ENCODE measurements around the gene ITGA7. TPM values are rescaled to one million over a fixed set of nuclear protein-coding genes. Genes with fewer than 3 reads are reported as not detected.

Gene ITGA7
- total RNA-seq, 2 donors from 2014 or later: 285 to 317 TPM

DNA sequence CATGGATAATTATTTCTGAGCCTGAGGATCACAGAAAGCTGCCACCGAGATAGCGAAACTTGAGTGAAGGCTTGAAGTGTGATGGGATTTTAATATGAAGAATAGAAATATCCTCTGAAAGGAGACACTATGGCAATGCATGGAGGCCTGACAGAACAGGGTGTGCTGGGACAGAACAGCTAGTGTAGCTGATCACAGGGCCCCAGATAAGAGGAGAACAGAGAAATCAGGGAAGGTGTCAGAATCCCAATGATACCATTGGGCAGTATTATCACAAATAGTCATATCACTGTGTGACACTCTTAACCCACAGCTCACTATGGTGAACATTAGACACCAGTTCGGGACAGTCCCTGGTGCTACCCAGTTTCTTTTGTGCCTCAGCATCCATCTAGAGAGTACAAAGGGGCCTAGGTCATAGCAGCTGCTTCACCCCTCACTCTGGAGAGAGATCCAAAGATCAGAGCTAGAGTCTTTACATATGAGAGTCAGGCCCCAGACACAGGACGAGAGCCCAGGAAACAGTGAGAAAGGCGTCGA lies 71.5 kb downstream of the ITGA7 start:
- H3K27me3 ChIP-seq (replicated peaks; ENCODE audit: insufficient read depth): no peaks in the 10 kb centered on the region
- no peak overlapping the region for H3K4me3 ChIP-seq
- ATAC-seq (ENCODE audit: insufficient number of reproducible peaks, low FRiP score, low read depth) (no peak), DNase-seq (ENCODE audit: low spot score) (no peak)
- TF ChIP-seq, protein P1, sequence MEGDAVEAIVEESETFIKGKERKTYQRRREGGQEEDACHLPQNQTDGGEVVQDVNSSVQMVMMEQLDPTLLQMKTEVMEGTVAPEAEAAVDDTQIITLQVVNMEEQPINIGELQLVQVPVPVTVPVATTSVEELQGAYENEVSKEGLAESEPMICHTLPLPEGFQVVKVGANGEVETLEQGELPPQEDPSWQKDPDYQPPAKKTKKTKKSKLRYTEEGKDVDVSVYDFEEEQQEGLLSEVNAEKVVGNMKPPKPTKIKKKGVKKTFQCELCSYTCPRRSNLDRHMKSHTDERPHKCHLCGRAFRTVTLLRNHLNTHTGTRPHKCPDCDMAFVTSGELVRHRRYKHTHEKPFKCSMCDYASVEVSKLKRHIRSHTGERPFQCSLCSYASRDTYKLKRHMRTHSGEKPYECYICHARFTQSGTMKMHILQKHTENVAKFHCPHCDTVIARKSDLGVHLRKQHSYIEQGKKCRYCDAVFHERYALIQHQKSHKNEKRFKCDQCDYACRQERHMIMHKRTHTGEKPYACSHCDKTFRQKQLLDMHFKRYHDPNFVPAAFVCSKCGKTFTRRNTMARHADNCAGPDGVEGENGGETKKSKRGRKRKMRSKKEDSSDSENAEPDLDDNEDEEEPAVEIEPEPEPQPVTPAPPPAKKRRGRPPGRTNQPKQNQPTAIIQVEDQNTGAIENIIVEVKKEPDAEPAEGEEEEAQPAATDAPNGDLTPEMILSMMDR (IDR thresholded peaks at IDR 0.05): no peak
- H3K9me3 ChIP-seq: no peaks in the 10 kb centered on the region
- H3K27ac ChIP-seq: no peak overlapping the region
- H3K36me3 ChIP-seq: no peaks in the 10 kb centered on the region
- H3K4me1 ChIP-seq (ENCODE audit: control insufficient read depth in 1 of 2, low read depth in 2 of 2): no peaks in the 10 kb centered on the region

Other genes starting within 250 kb of the ITGA7 start
- not detected for gene OR6C70, start 237.8 kb downstream of the ITGA7 start, total RNA-seq
- not detected for gene OR6C68, start 215.5 kb downstream of the ITGA7 start, total RNA-seq
- gene OR6C4, start 158.3 kb downstream of the ITGA7 start, total RNA-seq: not detected
- gene OR2AP1, start 135.4 kb downstream of the ITGA7 start, total RNA-seq: not detected
- gene OR10P1, start 71.0 kb downstream of the ITGA7 start, total RNA-seq: not detected
- 100 to 1,000 TPM; 113 to 117 TPM for gene BLOC1S1, start 8.1 kb upstream of the ITGA7 start, total RNA-seq
- gene RDH5, start 12.5 kb upstream of the ITGA7 start, total RNA-seq: 10 to 100 TPM; 24.4 to 29.5 TPM
- gene CD63, start 21.1 kb upstream of the ITGA7 start, total RNA-seq: 100 to 1,000 TPM; 615 to 776 TPM
- 1 to 10 TPM; 3.0 to 9.7 TPM for gene GDF11, start 35.2 kb upstream of the ITGA7 start, total RNA-seq
- 10 to 100 TPM; 39.1 to 49.2 TPM for gene SARNP, start 109.8 kb upstream of the ITGA7 start, total RNA-seq
- 10 to 100 TPM; 13.8 to 16.2 TPM for gene ORMDL2, start 110.1 kb upstream of the ITGA7 start, total RNA-seq
- 10 to 100 TPM; 27.5 to 39.6 TPM for gene DNAJC14, start 121.7 kb upstream of the ITGA7 start, total RNA-seq
- gene MMP19, start 135.0 kb upstream of the ITGA7 start, total RNA-seq: 10 to 100 TPM; 72.9 to 85.0 TPM
- gene PYM1, start 220.0 kb upstream of the ITGA7 start, total RNA-seq: 10 to 100 TPM; 19.0 to 31.6 TPM
- gene DGKA, start 223.3 kb upstream of the ITGA7 start, total RNA-seq: 100 to 1,000 TPM in 1 of 2 donors, 10 to 100 TPM in 1; 72.8 to 104 TPM

Measured in thoracic aorta (tissue), 2 donors.